ENCODE data around the gene OPCML.

OPCML gene

DNA sequence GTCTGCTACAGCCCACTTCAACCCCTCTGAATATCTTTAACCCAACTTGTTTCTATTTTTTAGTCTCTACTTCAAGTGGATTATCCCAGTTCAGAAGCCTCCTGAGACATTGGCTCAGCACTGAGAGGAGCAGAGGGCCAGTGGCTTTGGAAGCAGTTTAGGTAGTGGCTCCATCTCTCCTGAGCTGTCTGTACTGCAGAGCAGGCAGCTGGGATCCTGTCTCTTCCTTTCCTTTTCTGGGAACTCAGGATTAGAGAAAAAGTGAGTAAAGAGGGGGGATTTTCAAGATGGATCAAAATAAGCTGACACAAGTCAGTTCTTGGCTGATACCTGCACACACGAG lies 512.0 kb downstream of the OPCML start:
- no peak overlapping the region for H3K27ac ChIP-seq
- no peak for TF ChIP-seq ZFX (IDR thresholded peaks at IDR 0.05; ENCODE audit: borderline replicate concordance)
- TF ChIP-seq CTCF (IDR thresholded peaks at IDR 0.05): no peak

GRCh38 chr11:133019545-133020371 lies 512.5 kb downstream of the OPCML start:
- no peak overlapping the region for H3K27ac ChIP-seq
- no peak for TF ChIP-seq ZFX (IDR thresholded peaks at IDR 0.05; ENCODE audit: borderline replicate concordance)
- no peak for TF ChIP-seq CTCF (IDR thresholded peaks at IDR 0.05)

DNA sequence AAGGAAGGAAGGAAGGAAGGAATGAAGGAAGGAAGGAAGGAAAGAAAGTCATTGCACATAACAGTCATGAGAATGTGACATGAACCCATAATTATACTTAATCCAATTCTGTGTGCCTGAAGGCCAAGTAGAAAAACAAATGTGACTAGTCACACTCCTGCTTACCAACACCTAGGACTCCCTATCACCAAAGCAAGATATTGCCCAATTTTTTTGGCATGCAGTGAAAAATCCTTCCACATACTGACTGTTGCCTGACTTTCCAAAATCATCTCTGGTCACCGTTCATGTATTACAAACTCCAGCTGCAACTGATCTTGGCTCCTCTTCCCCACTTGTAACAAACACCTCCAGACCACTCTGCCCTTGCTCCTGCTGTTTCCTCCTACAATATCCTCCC lies 516.8 kb downstream of the OPCML start:
- TF ChIP-seq ZFX (IDR thresholded peaks at IDR 0.05; ENCODE audit: borderline replicate concordance) (no peak), CTCF (IDR thresholded peaks at IDR 0.05) (no peak)
- no peak overlapping the region for H3K27ac ChIP-seq

- H3K27ac ChIP-seq: no peak overlapping the region
- TF ChIP-seq ZFX (IDR thresholded peaks at IDR 0.05; ENCODE audit: borderline replicate concordance): no peak
- TF ChIP-seq CTCF (IDR thresholded peaks at IDR 0.05): no peak
Observed at GRCh38 chr11:133014337-133014736, 518.0 kb downstream of the OPCML start.

GRCh38 chr11:133012803-133013202 lies 519.5 kb downstream of the OPCML start:
- H3K27ac ChIP-seq: no peak overlapping the region
- TF ChIP-seq CTCF (IDR thresholded peaks at IDR 0.05): no peak
- no peak for TF ChIP-seq ZFX (IDR thresholded peaks at IDR 0.05; ENCODE audit: borderline replicate concordance)

DNA sequence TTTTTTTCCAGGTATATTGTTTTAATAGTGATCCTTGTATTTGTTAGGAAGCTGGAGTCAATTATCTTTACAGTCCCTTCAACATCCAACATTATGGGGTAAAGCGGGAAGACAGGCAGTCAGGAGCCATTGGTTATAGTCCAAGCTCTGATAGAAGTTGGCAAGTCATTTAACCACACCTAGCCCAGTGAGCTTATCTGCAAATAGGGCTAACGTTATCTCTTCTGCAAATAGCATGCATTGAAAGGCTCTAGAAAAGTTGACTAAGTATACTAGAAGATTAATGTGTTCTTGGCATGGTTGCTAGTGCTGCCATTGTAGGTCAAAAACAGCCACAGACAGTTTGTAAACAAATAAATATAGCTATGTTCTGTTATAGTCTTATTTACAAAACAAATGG lies 520.7 kb downstream of the OPCML start:
- TF ChIP-seq ZFX (IDR thresholded peaks at IDR 0.05; ENCODE audit: borderline replicate concordance): no peak
- TF ChIP-seq CTCF (IDR thresholded peaks at IDR 0.05): no peak
- H3K27ac ChIP-seq: no peak overlapping the region

- TF ChIP-seq ZFX (IDR thresholded peaks at IDR 0.05; ENCODE audit: borderline replicate concordance) (no peak), CTCF (IDR thresholded peaks at IDR 0.05) (no peak)
- no peak overlapping the region for H3K27ac ChIP-seq
Observed at GRCh38 chr11:133007027-133007584, 525.2 kb downstream of the OPCML start.
